ENCODE results near the gene AGTR1.
"Not testable (repeated sequence)": the region's sequence is repeated elsewhere in the genome, so short reads cannot be mapped to it uniquely, and the experiment has no call there.

The AGTR1 gene

DNA sequence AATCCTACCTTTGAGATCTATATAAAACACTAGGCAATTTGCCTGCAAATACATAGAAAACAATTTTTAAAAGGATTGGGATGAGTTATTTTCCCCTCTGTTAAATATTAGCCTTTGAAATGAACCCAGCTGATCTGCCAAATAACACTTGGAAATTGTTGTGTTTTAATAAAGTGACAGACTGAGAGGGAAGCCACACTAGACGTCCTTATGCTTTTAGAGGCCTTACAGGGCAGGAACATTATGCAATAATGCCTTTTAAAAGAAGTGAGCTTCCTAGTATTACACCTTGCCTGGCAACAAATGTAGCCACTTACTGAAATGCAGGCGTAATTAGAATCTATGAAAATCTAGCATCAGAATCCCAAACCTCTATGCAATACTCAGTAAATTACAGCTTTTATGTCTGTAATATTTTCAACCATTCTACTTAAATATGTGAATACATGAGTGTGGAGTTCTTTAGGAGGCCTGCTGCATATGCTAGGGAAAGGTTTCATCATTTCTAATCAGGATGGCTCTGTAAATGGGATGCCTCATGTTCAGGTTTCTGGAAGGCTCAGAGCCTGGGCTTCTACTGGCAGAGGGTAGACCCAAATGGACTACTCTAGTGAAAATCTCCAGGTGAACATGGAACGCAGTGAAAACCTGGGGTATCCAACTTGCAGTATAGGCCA is 20.3 kb downstream of the AGTR1 start:
- in situ Hi-C loops (cut with HindIII; ENCODE audit: low sequenced_read_pairs): no loop called here

DNA sequence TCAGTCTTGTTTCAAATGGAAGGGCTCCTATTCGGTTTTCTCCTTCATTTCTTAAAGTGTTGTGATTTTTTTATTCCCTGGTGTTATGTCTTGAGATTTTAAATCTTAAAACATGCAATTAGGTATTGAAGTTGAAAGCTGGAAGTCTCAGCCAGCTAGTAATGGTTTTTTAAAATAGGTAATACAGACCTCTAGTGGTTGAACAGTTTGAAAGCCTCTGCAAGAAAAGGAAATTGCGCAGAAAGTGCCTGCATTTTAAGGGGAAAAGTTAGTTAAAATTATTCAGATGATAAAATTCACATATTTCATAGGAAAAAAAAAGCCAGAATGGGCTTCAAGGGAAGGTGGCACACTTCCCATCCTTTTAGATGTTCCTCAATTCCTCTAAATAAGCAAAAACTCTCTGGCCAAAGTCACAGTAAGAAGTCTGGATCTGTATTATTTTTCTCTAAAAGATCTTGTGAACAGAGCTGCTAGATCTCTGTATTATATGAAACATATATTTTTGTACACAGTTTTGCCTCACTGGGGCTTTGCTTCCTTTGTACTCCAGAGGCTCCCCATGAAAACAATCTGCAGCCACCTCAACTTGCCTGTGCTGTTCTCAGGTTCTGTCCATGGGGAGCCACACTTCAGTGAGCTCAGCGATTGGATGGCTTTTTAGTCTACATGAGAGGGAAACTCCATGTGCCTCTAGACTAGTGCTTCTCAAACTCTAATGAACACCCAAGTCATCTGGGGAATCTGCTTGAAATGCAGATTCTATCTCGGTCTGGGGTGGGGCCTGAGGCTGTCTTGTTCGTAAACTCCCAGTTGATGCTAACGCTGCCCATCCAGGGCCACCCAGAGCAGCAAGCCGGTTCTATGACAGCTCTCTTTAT is 21.5 kb downstream of the AGTR1 start:
- in situ Hi-C loops (cut with HindIII; ENCODE audit: low sequenced_read_pairs): no loop called here

DNA sequence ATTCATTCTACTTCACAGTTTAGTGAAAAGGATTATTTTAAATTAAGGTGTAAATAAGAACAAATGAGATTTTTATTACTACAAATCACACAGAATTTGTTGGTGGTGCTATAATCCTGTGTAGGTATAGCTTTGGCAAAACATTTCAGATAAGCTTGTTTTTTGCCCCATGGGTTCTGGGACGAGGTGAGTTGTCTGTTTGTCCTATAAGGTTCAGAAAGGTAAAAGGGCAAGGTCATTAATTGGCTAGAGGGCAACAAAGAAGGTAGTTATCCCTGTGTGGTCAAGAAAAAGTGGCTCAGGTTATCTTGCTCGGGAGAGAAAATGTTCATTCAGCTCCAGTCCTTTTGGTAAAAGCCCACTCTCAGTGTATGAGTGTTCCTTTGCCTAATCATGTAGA is 23.2 kb downstream of the AGTR1 start:
- in situ Hi-C loops (cut with HindIII; ENCODE audit: low sequenced_read_pairs): no loop called here

DNA sequence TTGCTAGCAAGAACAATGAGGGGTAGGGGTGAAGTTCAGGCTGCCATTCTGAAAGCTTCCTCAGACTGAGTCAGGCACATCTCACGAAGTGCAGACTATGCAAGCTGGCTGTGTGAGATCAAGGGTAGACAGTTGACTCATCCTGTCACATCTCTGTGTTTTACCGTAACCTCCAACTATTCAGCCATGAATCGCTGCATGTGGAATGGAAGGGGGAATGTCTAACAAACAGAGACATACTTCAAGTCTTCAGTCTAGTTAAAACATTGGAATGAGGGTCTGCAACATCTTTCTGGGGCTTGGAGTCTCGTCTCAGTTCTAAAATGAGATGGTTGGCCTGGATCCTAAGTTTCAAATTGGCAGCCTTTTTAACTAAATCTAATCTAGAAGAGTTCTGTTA is 25.9 kb downstream of the AGTR1 start:
- in situ Hi-C loops (cut with HindIII; ENCODE audit: low sequenced_read_pairs): no loop called here

DNA sequence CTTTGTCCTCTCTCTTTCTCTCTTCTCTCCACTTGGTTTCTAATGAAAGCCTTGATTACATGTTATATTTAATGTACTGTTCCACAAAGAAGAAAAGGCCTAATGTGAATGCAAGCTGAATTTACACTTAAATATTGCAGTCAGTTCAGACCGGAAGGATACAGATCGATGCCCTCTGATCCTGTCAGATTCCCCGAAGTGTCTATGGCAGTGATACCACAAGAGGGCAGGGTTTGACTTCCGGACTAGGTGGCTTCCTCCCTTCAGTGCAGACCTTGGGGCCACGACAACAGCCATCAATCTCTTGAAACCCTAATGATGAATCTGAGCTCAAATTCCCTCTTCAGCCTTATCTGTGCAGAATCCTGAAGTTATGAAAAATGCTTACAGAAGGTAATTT is 29.5 kb downstream of the AGTR1 start:
- in situ Hi-C loops (cut with HindIII; ENCODE audit: low sequenced_read_pairs): no loop called here

DNA sequence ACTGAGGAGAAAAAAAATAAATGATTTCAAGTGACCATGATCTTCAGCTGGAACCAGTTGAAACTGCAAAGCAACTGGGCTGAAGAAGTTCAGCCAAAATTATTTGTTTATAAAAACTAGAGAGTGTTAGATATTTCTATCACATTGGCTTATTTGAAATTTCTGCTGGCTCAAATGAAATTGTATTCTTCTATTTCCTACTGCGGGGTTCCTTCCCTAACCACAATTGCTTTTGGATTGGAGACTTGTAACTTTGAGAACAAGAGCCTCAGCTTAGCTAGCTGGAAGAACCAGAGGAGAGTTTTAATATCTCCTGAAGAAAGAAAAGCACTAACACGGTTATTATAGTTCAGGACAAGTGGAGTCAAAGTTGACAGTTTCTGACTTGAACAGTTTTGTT is 31.1 kb downstream of the AGTR1 start:
- in situ Hi-C loops (cut with HindIII; ENCODE audit: low sequenced_read_pairs): no loop called here

DNA sequence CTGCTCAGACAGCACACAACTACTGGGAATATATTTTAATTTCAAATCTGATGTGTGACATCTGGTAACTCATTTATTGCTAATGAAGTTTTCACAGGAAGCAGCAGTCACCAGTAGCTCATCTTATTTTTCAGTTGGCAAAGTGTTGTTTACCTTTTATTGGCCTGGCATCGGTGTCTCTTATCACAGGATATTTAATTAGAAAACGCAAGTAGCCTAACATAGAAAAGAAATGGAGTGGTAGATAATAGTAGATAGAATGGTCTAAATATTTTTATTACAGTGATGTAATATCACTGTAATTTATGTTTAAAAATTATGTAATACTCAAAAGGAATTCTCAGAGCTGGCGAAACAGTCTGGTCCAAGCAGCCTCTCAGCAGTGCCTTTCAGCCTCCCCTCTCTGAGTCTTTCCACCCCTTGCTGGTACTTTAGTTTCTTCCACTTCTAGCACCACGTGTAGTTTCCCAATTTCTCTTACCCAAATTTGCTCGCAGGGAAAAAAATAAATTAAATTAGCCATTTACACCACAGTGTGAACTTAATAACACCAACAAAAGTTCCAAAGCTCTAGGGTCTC is 31.9 kb downstream of the AGTR1 start:
- in situ Hi-C loops (cut with HindIII; ENCODE audit: low sequenced_read_pairs): no loop called here

DNA sequence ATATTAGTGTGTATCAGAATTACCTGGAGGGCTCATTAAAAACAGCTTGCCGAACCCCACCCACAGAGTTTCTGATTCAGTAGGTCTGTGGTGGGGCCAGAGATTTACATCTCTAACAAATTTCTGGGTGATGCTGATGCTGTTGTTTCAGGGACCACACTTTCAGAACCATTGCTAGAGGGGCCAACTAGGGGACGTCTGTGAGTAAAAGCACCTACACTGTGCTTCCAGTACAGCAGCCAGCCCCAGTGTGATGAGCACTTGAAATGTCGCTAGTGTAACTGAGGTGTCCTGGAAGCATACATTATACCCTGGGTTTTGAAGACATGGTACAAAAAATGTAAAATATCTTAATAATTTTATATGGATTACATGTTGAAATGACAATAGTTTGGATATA is 33.0 kb downstream of the AGTR1 start:
- in situ Hi-C loops (cut with HindIII; ENCODE audit: low sequenced_read_pairs): no loop called here

DNA sequence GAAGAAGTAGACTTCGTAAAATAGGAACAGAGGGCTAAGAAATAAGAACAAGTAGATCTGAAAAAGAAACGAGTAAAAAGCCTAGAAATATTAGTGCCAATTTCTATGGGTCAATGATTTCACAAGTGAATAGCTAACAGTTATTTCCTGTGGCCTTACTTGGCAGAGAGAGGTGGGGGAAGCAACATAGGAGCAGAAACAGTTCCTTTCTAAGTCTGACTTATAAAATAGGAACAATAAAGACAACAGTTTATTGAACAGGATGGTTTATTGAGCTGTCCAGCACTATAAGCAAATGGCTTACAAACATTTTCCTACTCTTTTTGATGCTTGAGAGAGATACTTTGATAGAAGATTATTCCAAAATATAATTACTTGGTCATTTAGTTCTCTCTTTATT is 37.9 kb downstream of the AGTR1 start:
- in situ Hi-C loops (cut with HindIII; ENCODE audit: low sequenced_read_pairs): no loop called here

DNA sequence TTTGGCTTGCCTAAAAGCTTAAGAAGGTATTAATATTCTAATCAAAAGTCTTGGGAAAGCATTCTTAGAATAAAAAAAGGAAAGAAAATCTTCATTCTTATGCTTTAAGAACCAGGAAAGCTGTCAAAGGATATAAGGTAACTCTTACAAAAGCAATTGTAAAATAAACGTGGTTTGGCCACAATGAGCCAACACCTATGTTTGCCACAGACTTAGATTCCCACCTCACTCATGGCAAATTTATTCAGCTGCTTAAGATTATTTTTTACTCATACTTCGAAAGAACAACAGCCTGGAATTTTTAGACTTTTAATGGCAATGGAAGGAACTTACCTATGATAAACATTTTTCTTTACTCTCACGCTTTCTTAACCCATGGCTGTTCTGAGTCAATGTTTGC is 38.4 kb downstream of the AGTR1 start:
- in situ Hi-C loops (cut with HindIII; ENCODE audit: low sequenced_read_pairs): no loop called here

DNA sequence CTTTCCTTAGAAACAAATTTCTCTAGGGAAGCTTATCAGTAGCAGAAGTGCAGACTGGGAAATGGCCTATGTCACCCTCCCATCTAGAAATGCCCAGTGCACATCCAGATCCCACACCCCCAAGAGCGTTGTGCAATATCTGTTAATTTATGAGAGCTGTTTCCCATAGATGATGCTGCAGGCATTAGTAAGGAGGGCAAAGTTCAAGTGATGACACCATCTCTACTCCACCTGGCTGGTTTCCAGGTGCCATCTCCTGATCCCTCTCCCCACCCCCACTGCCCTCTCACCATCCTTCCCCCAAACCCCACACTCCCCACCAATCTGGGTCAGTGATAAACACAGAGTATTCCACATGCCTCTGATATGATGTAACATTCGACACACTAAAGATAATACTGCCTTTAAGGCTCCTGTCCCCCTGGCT is 39.4 kb downstream of the AGTR1 start:
- in situ Hi-C loops (cut with HindIII; ENCODE audit: low sequenced_read_pairs): no loop called here

DNA sequence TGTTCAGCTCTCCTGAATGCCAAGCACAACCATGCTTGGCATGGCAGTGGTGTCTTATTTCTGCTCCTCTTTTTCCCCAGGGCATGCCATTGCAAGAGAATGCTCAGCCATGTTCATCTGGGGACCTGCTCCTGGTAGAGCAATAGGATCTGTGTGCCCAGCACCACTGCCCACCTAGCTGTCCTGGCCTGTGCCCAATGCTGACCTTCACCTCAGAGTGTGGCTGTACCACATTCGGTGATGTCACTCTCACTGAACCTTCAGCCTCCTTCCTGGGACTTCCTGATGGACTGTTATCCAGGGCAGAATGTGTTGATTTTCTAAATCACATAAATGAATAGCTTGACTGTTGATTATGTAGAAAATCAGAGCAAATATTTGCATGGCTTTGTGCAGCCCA is 42.0 kb downstream of the AGTR1 start:
- in situ Hi-C loops (cut with HindIII; ENCODE audit: low sequenced_read_pairs): no loop called here

DNA sequence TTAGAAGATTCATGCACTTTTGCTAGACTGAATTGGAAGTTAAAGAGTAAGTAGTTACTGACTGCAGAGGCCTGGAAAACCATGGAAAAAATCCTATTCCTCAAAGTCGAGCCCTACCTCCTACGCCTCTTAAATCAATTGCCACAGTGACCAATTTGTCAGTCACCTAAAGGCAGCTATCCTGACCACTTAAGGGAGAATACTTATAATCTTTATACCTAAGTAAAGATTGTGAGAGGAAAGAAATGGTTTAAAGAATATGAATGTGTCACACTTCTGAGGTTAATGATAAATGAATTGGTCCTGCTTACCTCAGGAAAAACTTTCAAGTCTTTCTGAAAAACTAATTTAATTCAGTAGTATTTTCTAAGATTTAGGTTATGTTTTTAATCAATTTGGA is 42.6 kb downstream of the AGTR1 start:
- in situ Hi-C loops (cut with HindIII; ENCODE audit: low sequenced_read_pairs): no loop called here

DNA sequence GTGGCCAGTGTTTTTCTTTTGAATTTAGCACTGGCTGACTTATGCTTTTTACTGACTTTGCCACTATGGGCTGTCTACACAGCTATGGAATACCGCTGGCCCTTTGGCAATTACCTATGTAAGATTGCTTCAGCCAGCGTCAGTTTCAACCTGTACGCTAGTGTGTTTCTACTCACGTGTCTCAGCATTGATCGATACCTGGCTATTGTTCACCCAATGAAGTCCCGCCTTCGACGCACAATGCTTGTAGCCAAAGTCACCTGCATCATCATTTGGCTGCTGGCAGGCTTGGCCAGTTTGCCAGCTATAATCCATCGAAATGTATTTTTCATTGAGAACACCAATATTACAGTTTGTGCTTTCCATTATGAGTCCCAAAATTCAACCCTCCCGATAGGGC is 43.5 kb downstream of the AGTR1 start:
- in situ Hi-C loops (cut with HindIII; ENCODE audit: low sequenced_read_pairs): no loop called here

DNA sequence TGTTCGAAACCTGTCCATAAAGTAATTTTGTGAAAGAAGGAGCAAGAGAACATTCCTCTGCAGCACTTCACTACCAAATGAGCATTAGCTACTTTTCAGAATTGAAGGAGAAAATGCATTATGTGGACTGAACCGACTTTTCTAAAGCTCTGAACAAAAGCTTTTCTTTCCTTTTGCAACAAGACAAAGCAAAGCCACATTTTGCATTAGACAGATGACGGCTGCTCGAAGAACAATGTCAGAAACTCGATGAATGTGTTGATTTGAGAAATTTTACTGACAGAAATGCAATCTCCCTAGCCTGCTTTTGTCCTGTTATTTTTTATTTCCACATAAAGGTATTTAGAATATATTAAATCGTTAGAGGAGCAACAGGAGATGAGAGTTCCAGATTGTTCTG is 44.4 kb downstream of the AGTR1 start:
- in situ Hi-C loops (cut with HindIII; ENCODE audit: low sequenced_read_pairs): no loop called here

DNA sequence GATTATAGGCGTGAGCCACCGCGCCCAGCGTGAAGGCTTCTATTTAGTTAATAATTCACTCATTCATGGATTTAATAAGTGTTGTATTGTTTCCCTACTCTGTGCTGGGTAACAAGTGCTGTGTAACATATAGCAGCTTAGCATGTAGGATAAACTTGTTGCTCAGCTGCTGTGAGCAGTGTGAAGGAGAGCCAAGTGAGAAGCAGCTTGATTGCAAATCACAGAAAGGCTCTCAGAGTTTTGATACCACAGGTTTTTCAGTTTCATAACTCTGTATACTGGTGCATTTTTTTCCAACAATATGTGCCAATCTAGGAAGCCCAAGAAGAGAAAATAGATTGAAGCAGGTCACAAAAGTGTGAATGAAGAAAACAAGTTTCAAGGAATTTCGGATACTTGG is 48.4 kb downstream of the AGTR1 start:
- in situ Hi-C loops (cut with HindIII; ENCODE audit: low sequenced_read_pairs): no loop called here

DNA sequence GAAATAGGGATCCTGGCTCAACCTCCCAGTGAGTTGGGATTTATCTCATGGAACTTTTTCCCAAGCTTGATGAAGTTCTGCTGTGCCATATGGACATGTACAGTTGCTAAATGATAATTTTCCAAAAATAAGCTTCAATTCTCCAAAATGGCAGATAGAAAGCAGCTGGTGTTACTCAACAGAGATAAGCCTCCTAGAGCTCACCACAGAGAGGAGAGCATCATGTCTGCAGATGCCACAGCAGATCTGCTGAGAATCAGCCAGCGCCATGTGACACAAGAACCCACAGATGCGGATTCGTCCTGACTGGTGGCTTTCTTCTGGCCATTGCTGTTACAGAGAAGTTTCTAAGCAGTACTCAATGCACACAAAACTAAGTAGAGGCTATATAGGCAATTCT is 50.6 kb downstream of the AGTR1 start:
- in situ Hi-C loops (cut with HindIII; ENCODE audit: low sequenced_read_pairs): no loop called here

DNA sequence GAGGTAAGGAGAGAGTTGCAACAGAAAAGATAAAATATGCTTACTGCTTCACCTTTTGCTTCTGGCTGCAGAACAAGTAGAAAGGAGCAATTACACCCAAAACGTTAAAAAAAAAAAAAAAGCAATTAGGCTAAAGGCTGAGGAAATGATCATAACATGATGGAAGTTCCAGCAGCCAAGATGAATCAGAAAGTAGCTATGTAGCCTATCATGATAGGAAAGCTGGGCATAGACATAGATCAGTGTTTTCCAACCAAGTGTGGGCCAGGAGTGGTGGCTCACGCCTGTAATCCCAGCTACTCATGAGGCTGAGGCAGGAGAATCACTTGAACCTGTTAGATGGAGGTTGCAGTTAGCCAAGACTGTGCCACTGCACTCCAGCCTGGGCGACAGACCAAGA is 52.6 kb downstream of the AGTR1 start:
- in situ Hi-C loops (cut with HindIII; ENCODE audit: low sequenced_read_pairs): no loop called here

DNA sequence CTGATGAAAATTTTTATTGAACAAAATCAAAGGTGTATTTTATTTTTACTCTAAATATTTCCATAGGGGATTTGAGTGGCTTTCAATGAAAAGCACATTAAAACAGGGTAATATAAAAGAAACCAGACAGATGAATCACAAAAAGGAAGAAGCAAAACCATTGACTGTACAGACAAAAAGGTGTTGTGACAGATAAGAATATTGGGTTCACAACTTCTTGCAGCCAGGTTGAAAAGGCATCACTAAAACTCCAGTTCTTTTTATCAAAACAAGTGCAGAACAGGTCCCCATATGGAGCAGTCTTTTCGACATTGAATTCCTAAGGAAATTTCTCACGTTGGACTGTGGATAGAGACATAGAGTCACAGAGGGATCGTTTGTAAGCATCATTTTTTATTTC is 53.8 kb downstream of the AGTR1 start:
- in situ Hi-C loops (cut with HindIII; ENCODE audit: low sequenced_read_pairs): no loop called here

DNA sequence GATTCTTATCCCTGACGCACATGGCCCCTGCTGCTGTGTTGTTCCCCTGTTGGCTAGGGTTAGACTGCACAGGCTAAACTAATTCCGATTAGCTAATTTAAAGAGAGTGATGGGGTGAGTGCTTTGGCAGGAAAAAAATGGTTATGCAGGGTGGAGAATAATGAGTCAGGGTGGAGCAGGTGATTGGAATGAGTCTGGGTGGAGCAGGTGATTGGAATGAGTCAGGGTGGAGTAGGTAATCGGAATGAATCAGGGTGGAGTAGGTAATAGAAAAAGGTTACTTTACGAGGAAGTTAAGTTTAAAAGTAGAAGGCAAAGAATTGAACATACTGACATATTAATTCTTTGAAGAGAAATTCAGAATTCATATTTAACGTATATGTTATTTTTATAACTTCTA is 55.7 kb downstream of the AGTR1 start:
- in situ Hi-C loops (cut with HindIII; ENCODE audit: low sequenced_read_pairs): not testable (repeated sequence)

DNA sequence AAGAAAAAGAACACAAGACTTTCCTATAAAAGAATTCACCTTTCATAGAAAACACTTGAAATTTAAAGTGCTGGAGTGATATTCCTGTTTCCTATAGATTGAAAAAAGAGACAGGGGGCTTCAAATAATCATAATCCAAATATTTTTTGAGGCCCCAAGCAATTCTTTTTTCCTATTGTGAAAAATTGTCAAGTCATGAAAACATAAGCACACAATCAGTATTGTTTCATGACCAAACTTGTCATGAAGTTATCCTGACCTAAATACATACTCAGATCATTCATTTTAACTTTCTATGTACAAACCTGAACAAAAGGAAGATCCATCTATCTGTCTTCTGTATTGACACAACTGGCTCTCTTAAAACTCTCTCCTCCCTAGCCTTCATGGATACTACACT is 57.9 kb downstream of the AGTR1 start:
- in situ Hi-C loops (cut with HindIII; ENCODE audit: low sequenced_read_pairs): no loop called here

DNA sequence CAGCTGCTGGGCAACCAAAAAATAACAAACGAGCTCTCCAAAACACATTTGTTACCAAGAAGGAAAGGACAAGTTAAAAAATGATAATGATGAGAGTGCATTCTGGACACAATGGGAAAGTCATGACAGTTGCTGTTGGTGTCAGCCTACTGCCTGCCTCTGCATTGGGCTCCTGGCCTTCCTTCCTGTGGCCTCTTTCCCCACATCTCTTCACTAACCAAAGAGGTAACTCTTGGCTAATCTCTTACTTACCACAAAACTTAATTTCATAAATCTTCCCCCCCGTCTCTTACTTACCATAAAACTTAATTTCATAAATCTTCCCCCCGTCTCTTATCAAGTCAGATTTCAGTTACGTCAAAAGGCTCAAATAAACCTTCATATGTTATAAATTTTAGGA is 58.6 kb downstream of the AGTR1 start:
- in situ Hi-C loops (cut with HindIII; ENCODE audit: low sequenced_read_pairs): no loop called here
